ENCODE data around the gene PPP1R1B.

PPP1R1B gene

GRCh38 chr17:39615434-39615833 is 11.3 kb upstream of the PPP1R1B start:
- no peak for DNase-seq (ENCODE audit: low read depth in 2 of 2)

GRCh38 chr17:39617100-39617445 is 9.7 kb upstream of the PPP1R1B start:
- no peak for DNase-seq (ENCODE audit: low read depth in 2 of 2)

- DNase-seq (ENCODE audit: low read depth in 2 of 2), result no peak
These were observed 9.1 kb upstream of the PPP1R1B start for GRCh38 chr17:39617446-39618245.

GRCh38 chr17:39618246-39618913 is 8.4 kb upstream of the PPP1R1B start:
- no peak for DNase-seq (ENCODE audit: low read depth in 2 of 2)

- DNase-seq (ENCODE audit: low read depth in 2 of 2), result no peak
These were observed 7.6 kb upstream of the PPP1R1B start for GRCh38 chr17:39618956-39619785.

GRCh38 chr17:39619786-39620101 is 7.0 kb upstream of the PPP1R1B start:
- DNase-seq (ENCODE audit: low read depth in 2 of 2), result no peak

GRCh38 chr17:39621523-39622379 is 5.0 kb upstream of the PPP1R1B start:
- DNase-seq (ENCODE audit: low read depth in 2 of 2), result peak; percentile 82 to 85

GRCh38 chr17:39622380-39623006 is 4.3 kb upstream of the PPP1R1B start:
- no peak for DNase-seq (ENCODE audit: low read depth in 2 of 2)

- peak; percentile 75 to 82 for DNase-seq (ENCODE audit: low read depth in 2 of 2)
These were observed 3.3 kb upstream of the PPP1R1B start for GRCh38 chr17:39623356-39623950.

- DNase-seq (ENCODE audit: low read depth in 2 of 2), result no peak
These were observed 2.4 kb upstream of the PPP1R1B start for GRCh38 chr17:39624313-39624712.

- DNase-seq (ENCODE audit: low read depth in 2 of 2), result no peak
These were observed 1.5 kb upstream of the PPP1R1B start for GRCh38 chr17:39625198-39625785.

- no peak for DNase-seq (ENCODE audit: low read depth in 2 of 2)
These were observed 427 bp downstream of the PPP1R1B start for GRCh38 chr17:39627047-39627711.

- no peak for DNase-seq (ENCODE audit: low read depth in 2 of 2)
These were observed 1.2 kb downstream of the PPP1R1B start for GRCh38 chr17:39627712-39628516.

- no peak for DNase-seq (ENCODE audit: low read depth in 2 of 2)
These were observed 2.1 kb downstream of the PPP1R1B start for GRCh38 chr17:39628655-39629493.

GRCh38 chr17:39629494-39629880 is 2.7 kb downstream of the PPP1R1B start:
- no peak for DNase-seq (ENCODE audit: low read depth in 2 of 2)

GRCh38 chr17:39629898-39630297 is 3.1 kb downstream of the PPP1R1B start:
- DNase-seq (ENCODE audit: low read depth in 2 of 2), result no peak

- no peak for DNase-seq (ENCODE audit: low read depth in 2 of 2)
These were observed 4.7 kb downstream of the PPP1R1B start for GRCh38 chr17:39631403-39631802.
